Measurements from ENCODE around the gene CYP26C1. TPM values are rescaled to one million over a fixed set of nuclear protein-coding genes. Genes with fewer than 3 reads are reported as not detected.

CYP26C1 gene
- total and polyA plus RNA-seq, 8 donors, result 7.0 TPM; not detected in 7

- Histone ChIP-seq H3K36me3 (peaks cover 0 to 2% (median 0%) of the 10 kb centered on the region in 4 donors), H3K27ac (no peak overlapping the region), H3K4me3 (no peak overlapping the region), H3K4me1 (peaks cover 0 to 21% (median 8%) of the 10 kb centered on the region in 4 donors), H3K27me3 (no peaks in the 10 kb centered on the region), H3K9me3 (no peaks in the 10 kb centered on the region)
- no peak for DNase-seq
- TF ChIP-seq EP300 (IDR thresholded peaks at IDR 0.05) (no peak), POLR2A (IDR thresholded peaks at IDR 0.05) (no peak)
- 94 to 100% (median 96%) methylated on average over 1 of the region's 1 CpG for WGBS, 5 donors
- intact Hi-C loops (cut with DNase I; ENCODE audit: low total_unique reads), result no loop called here
Measured at GRCh38 chr10:93032809-93033137, 27.8 kb upstream of the CYP26C1 start.

DNA sequence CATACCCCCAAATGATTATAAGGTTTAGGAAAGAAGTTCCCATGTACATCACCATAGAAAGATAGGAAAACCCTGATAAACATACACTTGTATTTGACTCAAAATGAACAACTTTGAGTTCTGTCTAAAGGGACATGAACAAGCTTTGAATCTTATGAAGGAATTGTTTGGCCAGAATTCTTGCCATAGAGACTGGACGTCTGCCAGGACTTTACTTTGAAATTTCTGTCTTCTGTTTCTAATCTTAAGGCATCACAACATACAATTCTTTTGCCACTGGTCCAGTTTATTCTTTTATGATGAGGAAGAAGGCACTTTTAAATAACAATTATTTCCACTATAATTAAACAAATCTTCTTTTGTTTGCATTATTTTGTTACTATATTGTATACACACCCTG, 26.2 kb upstream of the CYP26C1 start:
- Histone ChIP-seq H3K27me3 (no peaks in the 10 kb centered on the region), H3K9me3 (no peaks in the 10 kb centered on the region), H3K4me3 (no peak overlapping the region), H3K36me3 (no peaks in the 10 kb centered on the region), H3K4me1 (peaks cover 0 to 21% (median 8%) of the 10 kb centered on the region in 4 donors), H3K27ac (no peak overlapping the region)
- intact Hi-C loops (cut with DNase I; ENCODE audit: low total_unique reads), result no loop called here
- no peak for DNase-seq
- 7 to 40% (median 28%) methylated on average over 1 of the region's 1 CpG for WGBS, 5 donors
- TF ChIP-seq EP300 (IDR thresholded peaks at IDR 0.05) (no peak), POLR2A (IDR thresholded peaks at IDR 0.05) (no peak), POLR2AphosphoS5 (IDR thresholded peaks at IDR 0.05) (no peak), CTCF (IDR thresholded peaks at IDR 0.05) (no peak)

DNA sequence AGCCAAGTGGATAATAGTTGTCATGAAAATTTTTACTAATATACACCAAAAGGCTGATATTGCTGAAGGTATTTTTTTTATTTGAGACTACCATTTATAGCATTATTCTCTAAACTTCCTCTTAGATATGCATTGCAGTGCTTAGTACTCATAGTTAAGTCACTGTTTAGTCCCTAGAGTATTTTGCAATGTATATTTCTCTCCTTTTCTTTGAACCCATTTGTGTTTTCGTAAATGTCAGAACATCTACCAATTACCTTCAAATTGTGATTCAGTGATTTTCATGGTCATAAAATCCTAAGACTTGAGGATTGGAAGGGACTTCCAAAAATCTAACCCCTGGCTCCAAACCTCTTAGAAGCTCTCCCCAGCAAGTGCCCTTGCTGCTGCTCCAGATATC, 21.5 kb upstream of the CYP26C1 start:
- Histone ChIP-seq H3K27me3 (no peaks in the 10 kb centered on the region), H3K27ac (no peak overlapping the region), H3K36me3 (no peaks in the 10 kb centered on the region), H3K4me1 (peaks cover 0 to 8% (median 4%) of the 10 kb centered on the region in 4 donors), H3K4me3 (no peak overlapping the region), H3K9me3 (no peaks in the 10 kb centered on the region)
- 97 to 100% (median 100%) methylated on average over 1 of the region's 1 CpG for WGBS, 5 donors
- intact Hi-C loops (cut with DNase I; ENCODE audit: low total_unique reads), result no loop called here
- TF ChIP-seq POLR2A (IDR thresholded peaks at IDR 0.05), result no peak
- no peak for TF ChIP-seq CTCF (IDR thresholded peaks at IDR 0.05)
- DNase-seq, result no peak

- peak in 1 of 2 donors; percentile 38 for DNase-seq
- Histone ChIP-seq H3K9me3 (no peaks in the 10 kb centered on the region), H3K27ac (no peak overlapping the region), H3K4me3 (no peak overlapping the region), H3K27me3 (no peaks in the 10 kb centered on the region), H3K4me1 (peaks cover 0 to 1% (median under 1%) of the 10 kb centered on the region in 4 donors), H3K36me3 (no peaks in the 10 kb centered on the region)
- intact Hi-C loops (cut with DNase I; ENCODE audit: low total_unique reads), result no loop called here
- 29 to 45% (median 31%) methylated on average over 3 of the region's 3 CpGs for WGBS, 5 donors
- no peak for TF ChIP-seq EP300 (IDR thresholded peaks at IDR 0.05)
- no peak for TF ChIP-seq POLR2AphosphoS5 (IDR thresholded peaks at IDR 0.05)
- no peak for TF ChIP-seq CTCF (IDR thresholded peaks at IDR 0.05)
- no peak for TF ChIP-seq POLR2A (IDR thresholded peaks at IDR 0.05)
Measured at GRCh38 chr10:93039721-93040120, 20.9 kb upstream of the CYP26C1 start.

GRCh38 chr10:93054486-93054885, 6.1 kb upstream of the CYP26C1 start:
- 91 to 96% (median 95%) methylated on average over 3 of the region's 3 CpGs for WGBS, 5 donors
- no peaks in the 10 kb centered on the region for H3K4me1 ChIP-seq

More at GRCh38 chr10:93054486-93054885, 6.1 kb upstream of the CYP26C1 start:
- intact Hi-C loops (cut with DNase I; ENCODE audit: low total_unique reads), result no loop called here
- H3K4me3 ChIP-seq, result no peak overlapping the region
- no peak overlapping the region for H3K27ac ChIP-seq
- TF ChIP-seq POLR2A (IDR thresholded peaks at IDR 0.05) (no peak), CTCF (IDR thresholded peaks at IDR 0.05) (no peak), EP300 (IDR thresholded peaks at IDR 0.05) (no peak), POLR2AphosphoS5 (IDR thresholded peaks at IDR 0.05) (no peak)
- H3K27me3 ChIP-seq, result peaks cover 0 to 16% (median under 1%) of the 10 kb centered on the region in 3 donors
- H3K9me3 ChIP-seq, result no peaks in the 10 kb centered on the region
- DNase-seq, result no peak
- peaks cover 0 to 14% (median 3%) of the 10 kb centered on the region in 4 donors for H3K36me3 ChIP-seq
